T-helper 2 cell (primary cell): ENCODE measurements around the gene EIF5AL1.
A peak's percentile ranks its signal among the peaks of the same experiment; 100 is the strongest.
"Not testable (repeated sequence)": the region's sequence is repeated elsewhere in the genome, so short reads cannot be mapped to it uniquely, and the experiment has no call there.

Source experiments
- DNase-seq, 5 experiments: peaks; one replicate each; pipeline versions ENCODE4 v3.0.0 to v3.0.0-alpha.2; 2012 to 2022
- total RNA-seq, 2 donors: gene quantifications; one replicate each; lab custom pipeline; 2026; lab: John Stamatoyannopoulos, UW

EIF5AL1 gene
- 1.6 to 2.3 reads per million in 2 donors for total RNA-seq

DNA sequence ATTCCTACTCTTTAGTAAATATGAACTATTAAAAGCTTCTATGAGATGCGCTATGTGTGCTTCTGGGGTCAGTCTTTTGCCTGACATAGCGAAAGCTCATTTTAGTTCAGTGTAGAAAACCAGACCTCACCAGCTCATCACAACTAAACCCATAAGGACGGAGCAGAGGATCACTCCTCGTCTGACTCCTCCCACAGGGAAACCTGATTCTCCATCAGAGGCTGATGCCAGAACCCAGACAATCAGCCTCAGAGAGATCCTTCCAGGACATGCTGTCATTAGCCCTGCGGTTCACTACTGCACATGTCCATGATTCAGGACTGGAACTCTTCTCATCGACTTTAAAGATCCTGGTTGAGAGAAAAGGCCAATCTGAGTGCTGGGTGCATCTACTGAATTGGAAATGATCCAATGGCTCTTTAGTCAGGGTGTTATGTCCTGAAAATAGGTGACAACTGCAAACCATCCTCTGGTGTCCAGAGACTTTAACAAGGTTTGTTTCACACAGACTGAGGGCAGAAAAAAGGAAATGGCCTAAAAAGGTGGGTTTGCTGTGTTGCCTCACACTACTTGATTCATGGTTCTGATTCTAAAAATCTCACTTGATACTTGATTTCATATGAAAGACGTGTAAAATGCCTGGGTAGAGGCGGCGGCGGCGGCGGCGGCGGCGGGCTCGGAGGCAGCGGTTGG, at the start of gene EIF5AL1:
Gene EIF5AL1, plus strand, starts transcription at position 643 of the 693 bp plus-strand sequence. CDS start 117 bp downstream, outside the sequence.
- DNase-seq: not testable (repeated sequence)

DNA sequence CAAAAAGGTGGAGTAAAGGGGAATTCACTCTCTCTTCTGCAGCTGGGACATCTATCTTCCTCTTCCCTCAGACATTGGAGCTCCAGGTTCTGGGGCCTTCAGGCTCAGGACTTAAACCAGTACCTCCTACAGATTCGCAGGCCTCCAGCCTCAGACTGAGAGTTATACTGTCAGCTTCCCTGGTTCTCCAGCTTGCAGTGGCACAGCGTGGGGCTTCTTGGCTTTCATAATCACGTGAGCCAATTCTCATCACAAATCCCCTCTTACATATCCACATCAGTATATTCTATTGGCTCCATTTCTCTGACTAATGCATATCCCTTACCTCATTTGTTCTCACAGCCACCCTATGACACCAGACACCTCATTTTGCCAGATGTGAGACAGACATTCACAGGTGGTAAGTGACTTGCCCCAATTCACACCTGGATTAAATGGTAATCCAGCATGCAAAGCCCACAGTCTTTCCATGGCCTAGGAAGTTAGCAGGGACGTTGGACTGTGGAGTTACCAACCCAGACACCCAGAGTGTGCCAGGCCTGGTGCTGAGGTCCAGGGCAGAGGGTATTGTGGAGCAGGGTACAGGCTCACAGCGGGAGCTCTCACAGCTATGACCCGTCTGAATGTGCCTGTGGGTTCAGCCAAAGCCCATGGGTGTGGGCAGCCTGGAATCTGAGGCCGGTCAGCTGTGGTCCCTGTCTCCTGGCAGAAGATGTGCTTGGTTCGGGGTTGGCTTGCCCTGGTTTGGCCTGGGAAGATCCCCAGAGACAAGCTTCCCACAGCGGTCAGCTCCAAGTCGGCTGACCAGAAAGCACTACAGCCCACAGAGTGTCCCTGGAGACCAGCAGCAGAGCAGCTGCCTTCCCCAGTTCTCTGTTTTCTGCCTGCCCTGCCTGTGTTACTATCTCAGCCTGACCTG, 48.5 kb upstream of the EIF5AL1 start:
- DNase-seq: no peak

DNA sequence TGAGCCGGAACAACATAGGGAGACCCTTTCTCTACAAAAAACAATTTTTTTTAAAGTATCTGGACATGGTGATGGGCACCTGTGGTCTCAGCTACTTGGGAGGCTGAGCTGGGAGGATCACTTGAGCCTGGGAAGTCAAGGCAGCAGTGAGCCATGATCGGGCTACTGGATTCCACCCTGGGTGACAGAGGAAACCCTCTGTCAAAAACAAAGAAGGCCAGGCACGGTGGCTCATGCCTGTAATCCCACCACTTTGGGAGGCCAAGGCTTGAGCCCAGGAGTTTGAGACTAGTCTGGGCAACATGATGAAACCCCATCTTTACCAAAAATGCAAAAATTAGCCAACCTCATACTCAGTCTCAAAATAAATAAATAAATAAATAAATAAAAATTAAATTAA, 47.0 kb upstream of the EIF5AL1 start:
- no peak for DNase-seq

DNA sequence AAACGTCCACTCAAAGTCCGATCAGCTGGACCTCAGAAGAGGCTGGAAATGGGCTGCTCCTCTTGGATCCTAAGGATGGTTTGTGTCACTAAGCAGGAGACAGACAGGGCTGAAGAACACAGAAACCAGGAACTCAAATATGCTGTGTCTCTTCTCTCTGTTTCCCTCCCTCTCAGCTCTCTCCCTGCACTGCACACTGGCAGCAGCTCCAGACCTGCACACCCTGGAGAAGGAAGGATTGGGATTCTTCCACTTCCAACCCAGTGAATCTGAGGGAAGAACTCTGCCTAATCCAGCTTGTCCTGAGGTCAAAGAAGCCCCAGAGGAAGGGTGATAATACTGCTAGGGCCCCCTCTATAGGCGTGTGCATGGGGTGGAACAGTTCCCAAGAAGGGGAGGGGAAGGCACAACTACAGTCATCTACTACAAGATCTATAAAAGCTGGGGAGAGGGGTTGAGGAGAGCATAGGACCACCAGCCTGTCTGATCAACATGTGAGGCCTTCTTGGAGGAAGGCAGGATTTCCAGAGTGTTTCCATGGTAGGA, 44.2 kb upstream of the EIF5AL1 start:
- DNase-seq: no peak

DNA sequence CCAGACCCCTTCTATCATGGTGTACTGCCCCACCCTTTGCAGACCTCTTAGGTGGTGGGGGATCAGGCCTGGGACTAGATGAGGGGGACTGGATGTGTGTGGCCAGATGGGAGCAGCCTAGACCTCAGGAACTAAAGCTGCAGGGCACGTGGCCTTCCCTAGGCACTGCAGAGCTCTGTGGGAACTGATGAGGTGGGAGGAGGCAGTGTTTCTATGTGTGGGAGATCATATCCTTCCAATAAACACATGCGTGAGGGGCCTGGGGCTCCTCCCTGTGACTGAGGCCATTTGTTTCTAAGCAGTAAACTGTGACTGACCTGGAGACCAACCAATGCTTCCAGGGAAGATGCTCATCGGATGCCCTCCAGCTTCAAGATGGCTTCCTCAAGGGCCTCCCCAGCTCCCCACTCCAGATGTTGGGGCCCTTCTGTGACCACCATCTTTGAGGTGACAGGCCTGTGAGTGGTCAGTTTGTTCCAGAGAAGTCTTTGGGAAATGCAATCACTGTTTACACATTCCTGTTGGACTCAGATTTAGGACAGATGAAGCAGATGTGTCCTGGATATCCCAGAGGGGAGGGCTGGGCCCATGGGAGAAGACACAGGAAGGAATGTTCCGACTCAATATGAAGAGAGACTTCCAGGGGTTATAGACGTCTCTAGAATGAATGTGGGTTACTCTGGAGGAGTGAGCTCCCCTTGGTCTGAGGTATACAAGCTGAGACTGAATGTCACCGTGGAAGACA, 43.3 kb upstream of the EIF5AL1 start:
- DNase-seq: no peak

DNA sequence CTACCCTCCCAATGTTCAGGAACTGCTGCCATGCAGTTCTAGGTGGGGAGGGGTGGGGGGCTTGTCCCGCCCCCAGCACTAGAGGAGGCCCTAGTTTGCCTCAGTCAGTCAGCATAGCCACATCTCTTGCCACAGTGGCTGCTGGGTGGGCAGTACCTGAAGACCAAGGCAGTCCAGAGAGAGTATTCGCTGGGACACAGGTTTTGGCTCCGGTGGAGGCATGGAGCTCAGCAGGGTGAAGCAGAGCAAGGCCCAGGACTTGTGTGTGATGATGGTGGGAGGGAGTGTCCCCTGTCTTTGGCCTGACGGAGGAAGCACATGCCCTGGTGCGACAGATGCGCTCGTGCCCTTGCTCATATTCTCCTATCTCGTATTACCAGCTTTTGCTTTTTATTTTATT, 42.2 kb upstream of the EIF5AL1 start:
- no peak for DNase-seq

DNA sequence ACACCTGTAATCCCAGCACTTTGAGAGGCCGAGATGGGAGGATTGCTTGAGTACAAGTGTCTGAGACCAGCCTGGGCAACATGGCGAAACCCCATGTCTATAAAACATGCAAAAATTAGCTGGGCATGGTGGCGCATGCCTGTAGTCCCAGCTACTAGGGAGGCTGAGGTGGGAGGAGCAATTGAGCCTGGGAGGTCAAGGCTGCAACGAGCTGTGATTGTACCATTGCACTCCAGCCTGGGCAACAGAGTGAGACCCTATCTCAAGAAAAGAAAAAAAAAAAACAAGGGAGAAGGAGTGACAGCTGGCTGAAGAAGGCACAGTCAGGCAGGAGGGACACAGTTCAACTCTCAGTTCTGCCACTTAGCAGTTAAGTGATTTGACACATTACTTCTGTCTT, 40.6 kb upstream of the EIF5AL1 start:
- no peak for DNase-seq

DNA sequence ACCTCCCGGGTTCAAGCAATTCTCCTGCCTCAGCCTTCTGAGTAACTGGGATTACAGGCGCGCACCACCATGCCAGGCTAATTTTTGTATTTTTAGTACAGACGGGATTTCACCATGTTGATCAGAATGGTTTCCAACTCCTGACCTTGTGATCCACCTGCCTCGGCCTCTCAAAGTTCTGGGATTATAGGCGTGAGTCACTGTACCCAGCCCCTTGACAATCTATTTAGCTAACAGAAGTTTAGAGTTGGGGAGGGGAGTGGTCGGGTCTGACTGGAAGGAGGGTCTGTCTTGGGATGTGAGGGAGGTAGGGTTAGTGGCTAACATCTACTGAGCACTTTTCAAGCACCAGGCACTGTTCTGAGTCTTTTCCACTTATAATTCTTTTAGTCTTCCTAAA, 39.9 kb upstream of the EIF5AL1 start:
- no peak for DNase-seq

DNA sequence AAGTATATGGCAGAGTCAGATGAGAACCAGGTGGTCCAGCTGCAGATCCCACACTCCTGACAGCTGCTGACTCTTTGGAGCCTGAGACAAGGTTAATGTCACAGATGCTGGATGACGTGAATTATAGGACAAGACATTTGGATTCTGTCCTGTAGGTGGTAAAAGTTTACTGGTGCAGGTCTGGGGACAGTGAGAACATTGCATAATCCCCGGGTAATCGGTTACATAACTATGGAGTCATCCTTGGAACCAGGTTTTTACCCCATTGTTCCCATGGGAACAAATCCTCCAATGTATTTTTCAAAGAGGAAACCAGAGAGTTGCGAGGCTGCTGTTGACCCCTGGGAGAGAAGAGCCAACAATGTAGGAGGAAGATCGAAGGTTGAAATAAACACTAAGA, 39.4 kb upstream of the EIF5AL1 start:
- no peak for DNase-seq

DNA sequence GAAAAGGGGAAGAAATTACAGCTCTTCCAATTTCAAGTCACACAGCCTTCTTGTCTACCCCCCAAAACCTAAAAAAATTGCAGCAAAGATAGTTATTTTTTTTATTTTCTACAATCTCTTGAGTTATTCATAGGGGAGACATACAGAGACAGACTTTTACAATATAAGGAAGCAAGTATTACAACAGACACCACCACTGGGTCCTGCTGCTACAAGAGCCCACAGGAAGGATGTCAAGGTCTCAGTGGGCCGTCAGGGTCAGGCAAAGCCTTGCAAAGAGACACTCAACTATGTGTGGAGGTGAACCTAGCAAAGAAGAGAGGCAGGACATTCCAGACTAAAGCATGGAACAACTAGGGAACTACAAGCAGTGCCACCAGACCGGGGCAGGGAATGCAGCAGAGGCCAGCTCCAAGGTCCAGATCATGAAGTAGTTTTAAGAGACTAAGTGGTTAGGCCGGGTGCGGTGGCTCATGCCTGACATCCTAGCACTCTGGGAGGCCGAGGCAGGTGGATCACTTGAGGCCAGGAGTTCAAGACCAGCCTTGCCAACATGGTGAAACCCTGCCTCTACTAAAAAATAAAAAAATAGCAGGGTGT, 38.7 kb upstream of the EIF5AL1 start:
- DNase-seq: no peak

DNA sequence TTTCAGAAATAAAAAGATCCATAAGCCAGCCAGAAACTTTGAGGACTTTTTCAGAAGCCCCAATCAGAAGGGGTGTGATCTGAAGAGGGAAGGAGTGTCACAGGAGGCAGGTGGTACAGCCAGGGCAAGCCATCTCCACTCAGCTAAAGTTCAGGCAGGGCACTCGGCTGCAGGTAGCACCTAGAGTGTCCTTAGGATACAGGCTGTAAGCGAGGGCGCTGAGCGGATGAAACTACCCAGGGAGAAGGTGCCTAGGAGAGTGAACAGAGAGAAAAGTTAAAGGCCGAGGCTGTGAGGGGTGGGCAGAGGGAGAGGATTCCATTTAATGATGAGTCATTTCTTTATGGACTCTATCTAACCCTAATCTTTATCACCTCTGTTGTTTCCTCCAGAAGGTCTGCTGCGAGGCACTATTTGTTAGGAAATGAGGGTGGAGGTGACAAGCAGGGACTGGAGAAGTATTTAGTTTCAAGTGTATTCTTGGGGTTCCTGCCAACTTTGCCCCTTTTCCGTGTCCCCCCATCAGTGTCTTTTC, 37.1 kb upstream of the EIF5AL1 start:
- DNase-seq: peak in 1 of 5 experiments; percentile 25

DNA sequence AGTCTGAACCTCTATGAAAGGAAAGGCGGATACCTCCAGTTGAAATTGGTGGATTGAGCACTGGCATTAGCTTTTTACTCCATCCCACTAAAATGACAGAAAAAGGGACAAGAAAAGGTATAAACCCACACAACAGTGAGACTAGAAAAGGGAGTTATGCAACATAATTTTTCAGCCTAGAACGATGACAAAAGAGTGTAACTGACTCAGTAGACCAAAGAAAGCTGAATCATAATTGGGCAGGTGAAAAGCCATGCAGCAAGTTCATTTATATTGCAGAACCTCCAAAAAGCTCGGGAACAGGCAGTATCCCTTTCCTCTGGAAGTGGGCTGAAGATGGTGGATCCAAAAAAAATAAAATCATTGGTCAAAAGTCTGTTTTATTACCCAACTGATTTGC, 36.5 kb upstream of the EIF5AL1 start:
- no peak for DNase-seq

DNA sequence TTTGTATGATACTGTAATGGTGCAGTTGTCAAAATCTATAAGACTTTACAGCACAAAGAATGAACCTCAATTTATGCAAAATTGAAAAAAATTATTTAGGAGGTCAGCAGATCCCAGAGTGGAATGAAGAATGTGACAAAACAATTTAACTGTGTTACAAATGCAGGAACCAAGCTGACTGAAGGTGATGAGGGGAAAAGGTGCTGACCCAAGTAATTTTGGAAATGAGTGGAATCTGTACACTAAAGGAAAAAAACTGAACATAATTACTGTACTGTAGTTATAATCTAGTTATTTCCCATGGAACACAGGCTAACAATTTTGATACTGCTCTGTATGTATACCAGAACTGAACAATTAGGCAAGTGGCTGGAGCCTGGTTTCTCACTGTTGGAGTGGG, 35.7 kb upstream of the EIF5AL1 start:
- no peak for DNase-seq

DNA sequence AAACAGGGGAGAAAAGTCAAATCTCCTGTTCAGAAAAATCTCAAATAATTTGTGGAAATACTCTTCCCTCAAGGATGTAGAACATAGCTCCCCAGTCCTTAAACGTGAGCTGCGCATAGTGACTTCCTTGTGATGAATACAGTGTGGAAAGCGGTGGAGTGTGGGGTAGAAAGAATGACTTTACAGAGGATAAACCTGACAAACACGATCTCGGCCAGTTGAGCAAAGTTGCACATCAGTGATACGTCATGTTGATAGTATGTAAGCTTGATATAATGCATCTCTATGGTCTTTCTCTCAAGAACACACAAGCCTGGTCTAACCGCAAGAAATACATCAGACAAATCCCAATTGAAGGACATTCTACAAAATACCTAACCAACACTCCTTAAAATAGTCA, 34.9 kb upstream of the EIF5AL1 start:
- DNase-seq: no peak

DNA sequence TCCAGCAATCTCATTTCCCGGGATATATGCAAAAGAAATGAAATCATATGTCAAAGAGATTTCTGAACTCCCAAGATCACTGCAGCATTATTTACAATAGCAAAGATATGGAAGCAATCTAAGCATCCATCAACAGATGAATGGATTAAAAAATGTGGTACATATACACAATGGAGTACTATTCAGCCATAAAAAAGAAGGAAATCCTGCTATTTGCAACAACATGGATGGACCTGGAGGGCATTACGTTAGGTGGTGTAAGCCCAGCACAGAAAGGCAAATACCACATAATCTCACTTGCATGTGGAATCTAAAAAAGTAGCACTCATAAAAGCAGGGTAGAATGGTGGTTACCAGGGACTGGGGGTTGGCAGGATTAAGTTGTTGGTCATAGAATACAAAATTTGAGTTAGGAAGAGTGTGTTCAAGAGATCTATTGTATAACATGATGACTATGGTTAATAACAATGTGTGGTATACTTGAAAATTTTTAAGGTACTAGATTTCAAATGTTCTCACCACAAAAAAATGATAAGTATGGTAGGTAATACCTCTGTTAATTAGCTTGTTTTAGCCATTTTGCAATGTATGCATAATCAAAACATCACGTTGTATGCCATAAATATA, 32.9 kb upstream of the EIF5AL1 start:
- DNase-seq: no peak

DNA sequence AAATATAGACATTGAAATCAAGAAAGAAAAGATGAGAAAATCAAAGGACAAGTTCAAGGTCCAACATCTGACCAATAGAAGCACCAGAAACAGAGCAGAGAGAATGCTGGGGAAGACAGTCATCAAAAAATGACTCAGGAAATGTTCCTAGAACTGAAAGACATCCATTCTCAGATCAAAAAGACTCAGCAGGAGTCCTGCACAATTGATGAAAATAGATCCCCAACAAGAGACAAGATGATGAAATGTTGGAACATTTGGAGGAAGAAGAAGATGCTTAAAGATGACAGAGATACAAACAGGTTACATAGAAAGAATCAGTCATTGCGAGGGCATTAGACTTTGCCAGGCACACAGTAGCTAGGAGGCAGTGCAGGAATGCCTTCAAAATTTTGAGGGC, 30.0 kb upstream of the EIF5AL1 start:
- DNase-seq: no peak

DNA sequence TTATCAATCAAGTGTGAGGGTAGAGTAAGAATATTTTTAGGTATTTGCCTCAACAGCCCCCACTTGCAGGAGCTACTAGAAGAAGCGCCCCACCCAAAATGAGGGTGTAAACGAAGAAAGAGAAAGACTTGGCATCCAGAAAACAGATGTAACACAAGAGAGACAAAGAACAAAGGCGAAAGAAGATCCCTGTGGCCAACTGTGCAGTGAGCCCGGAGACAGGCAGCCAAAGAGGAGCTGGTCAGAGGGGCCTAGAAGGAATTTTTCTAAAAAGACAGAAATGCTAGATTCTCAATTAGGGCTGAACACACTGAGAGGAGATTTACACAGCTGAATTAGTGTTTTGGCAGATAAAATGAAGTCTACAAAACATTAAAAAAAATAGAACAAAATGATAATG, 29.6 kb upstream of the EIF5AL1 start:
- DNase-seq: no peak

DNA sequence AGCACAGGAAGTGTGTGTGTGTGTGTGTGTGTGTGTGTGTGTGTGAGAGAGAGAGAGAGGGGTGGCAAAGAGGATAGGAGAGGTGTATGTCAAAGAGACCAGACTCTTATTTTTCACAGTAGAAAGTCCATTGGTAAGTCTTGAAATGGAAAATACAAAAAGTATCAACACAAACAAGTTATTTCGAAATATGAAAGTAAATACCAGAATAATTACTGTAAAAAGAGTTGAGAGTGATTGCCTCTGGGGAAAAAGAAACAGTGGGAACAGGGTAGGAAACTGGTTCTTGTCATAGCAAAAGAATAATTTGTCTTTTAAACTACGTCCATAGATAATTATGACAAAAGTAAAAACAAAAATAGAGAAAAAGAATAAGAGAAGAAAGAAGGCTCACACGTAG, 29.0 kb upstream of the EIF5AL1 start:
- DNase-seq: no peak

DNA sequence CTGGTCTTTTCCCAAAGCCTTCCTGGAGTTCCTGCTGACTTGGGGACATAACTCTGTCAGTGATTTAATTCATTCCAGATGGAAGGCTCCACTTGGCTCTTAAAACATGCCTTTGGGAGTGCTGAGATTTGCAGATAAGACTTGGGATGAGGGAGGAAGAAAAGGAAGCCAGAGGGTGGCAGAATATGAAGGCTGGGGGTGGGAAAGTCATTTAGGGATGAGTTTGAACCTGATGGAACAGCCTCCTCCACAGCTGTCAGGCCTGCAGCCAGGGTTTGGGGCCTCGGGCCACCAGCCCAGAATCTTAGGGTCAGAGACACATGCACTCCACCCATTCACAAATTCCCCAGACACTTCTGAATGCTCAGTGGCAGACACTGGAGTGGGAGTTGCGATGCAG, 28.4 kb upstream of the EIF5AL1 start:
- DNase-seq: no peak

DNA sequence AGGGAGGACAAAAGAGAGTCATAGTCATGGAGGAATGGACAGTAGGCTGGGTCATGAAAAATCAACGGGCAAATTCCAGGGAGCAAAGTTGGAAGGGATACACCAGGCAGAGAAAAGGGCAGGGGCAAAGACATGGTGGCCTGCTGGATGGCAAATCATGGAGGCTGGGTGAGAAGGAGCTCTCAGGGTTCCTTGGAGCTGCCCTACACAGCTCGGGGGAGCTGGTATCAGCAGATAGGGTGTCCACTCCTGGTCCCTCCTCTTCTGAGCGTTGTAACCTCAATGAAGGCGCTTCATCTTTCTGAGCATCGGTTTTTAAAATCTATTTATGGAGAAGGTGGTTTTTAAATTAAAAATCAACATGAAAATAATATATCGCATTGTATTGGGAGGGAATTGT, 27.9 kb upstream of the EIF5AL1 start:
- DNase-seq: no peak

DNA sequence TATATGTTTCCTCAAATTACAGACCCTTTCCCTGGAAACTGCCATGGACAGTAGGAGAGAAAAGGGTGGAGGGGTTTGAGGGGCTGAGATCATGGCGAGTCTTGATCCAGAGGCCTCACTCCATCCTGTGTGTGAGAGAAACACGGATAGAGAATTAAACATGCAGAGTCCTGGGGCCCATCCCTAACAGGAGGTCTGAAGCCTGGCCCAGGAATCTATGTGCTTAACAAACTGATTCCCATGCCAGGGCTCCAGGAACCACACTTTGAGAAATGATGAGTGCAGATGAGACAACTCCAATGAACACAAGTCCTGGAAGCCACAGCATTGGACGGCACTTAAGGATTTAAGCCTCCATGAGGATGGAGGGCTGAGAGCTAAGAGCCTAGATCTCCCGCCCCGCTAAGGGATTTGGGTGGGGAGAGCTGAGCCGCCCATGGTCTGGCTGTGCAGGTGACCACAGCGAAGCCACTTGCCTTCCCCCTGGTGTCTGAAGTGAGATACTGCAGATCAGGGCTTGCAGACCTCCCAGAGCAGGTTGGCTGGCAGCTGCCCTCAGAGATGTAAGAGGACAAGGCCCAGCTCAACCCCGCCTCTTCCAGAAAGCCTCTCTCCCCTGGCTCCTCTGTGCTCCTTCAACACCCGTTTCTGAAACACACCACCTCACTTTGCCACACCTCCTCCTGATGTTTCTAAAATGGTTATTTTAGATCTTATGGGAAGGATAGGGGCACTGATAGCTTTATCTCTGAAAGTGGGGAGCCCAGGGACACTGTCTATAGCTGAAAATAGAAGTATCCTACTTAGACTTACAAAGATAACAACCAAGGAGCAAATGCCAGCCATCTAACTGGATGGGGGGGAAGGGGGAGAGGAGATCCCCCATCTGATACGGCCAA, 24.8 kb upstream of the EIF5AL1 start:
- peak in 1 of 5 experiments; percentile 44 for DNase-seq
